Activated T-cell treated with anti-CD3 and anti-CD28 coated beads for 48 hours (primary cell): Measurements from ENCODE around the gene TCP10L.
A peak's percentile ranks its signal among the peaks of the same experiment; 100 is the strongest.
"Not testable (repeated sequence)": the region's sequence is repeated elsewhere in the genome, so short reads cannot be mapped to it uniquely, and the experiment has no call there.

Source experiments
- DNase-seq: peaks from one replicate; pipeline ENCODE4 v3.0.0-alpha.2; 2020; ENCODE audit warnings: low read depth

Gene TCP10L, protein sequence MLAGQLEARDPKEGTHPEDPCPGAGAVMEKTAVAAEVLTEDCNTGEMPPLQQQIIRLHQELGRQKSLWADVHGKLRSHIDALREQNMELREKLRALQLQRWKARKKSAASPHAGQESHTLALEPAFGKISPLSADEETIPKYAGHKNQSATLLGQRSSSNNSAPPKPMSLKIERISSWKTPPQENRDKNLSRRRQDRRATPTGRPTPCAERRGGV

DNA sequence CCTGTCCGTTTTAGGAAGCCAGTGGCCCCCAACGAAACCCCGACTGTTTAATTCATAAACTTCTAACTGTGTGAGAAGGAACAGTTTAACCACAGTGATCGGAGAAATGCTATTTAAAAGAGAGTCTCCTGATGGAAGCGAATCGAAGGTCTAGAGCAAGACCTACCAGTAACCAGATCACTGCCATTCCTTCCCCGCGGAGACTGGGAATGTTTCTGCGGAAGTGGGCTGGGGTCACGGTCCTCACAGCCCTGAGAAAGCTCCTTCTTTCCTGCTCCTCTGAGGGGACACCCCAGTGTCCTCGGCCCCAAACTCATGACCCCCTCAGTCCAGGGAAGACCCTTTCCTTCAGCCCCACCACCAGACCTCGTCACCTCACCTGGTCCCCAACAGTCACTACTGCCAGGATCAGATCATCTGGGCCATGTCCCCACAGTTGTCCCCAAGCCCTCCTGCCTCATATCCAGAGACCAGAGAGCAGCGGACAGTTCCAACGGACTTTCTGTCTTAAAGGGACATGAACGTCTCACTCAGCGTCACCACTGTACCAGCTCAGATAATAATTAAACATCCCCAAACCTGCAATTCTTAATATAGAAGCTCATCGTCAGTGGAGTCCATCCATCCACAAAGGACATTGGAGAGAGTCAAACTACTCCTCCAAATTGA, at the start of gene TCP10L:
TSS of gene TCP10L (minus strand) at position 482 of the 669 bp plus-strand sequence. CDS start 1,219 bp downstream, outside the sequence.
- DNase-seq: no peak

DNA sequence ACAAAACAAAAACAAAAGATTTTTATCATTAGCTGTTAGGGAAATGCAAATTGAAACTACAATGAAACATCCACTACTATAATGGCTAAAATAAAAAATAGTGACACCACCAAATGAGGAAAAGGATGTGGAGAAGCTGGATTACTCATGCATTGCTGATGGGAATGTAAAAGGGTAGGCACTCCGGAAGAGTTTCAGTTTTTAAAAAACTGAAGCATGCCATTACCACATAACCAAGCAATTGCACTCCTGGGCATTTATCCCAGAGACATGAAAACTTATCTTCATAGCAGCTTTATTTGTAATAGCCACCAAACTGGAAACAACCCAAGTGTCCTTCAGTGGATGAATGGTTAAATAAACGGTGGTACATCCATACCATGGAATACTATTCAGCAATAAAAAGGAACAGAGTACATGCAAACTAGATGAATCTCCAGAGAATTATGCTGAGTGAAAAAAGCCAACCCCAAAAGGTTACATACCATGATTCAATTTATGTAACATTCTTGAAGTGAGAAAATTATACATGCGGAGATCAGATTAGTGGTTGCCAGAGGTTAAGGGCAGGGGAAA, 41.4 kb upstream of the TCP10L start:
- no peak for DNase-seq

DNA sequence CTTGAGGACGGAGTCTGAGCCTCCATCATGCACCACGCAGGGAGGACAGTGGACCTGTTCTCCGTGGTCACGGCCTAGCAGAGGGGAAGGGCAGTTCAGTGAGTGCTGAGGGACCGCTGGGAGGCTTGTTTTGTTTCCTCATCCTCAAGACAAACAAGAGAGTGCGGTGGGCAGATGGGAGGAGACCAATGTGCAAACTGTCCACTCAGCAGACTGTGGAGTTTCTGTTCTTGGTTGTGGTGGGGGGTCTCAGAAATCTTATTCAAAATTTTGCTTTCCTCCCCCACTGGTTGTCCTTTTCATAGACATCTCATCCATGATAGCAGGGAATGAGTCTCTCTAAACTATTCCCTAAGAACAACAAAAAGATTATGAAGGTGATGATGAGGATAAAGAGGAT, 32.9 kb upstream of the TCP10L start:
- DNase-seq: not testable (repeated sequence)

DNA sequence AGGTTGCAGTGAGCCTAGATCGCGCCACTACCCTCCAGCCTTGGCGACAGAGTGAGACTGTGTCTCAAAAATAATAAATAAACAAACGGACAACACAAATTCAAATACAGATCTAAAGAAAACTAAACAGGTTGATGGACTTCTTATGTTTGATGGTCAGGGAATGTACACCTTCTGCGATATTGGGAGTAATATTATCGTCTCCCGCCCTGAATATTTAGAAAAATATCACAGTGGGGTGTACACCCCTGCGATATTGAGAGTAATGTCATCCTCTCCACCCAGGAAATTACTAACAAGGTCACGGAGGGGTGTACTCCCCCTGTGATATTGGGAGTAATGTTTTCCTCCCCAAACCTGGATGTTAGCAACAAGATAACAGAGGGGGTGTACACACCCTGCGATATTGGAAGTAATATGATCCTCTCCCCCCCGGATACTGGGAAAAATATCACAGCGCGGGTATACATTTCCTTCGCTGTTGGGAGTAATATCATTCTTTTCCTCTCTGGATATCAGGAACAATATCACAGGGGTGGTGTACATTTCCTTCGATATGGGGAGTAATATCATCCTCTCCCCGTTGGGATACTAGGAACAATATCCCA, 28.2 kb upstream of the TCP10L start:
- no peak for DNase-seq

DNA sequence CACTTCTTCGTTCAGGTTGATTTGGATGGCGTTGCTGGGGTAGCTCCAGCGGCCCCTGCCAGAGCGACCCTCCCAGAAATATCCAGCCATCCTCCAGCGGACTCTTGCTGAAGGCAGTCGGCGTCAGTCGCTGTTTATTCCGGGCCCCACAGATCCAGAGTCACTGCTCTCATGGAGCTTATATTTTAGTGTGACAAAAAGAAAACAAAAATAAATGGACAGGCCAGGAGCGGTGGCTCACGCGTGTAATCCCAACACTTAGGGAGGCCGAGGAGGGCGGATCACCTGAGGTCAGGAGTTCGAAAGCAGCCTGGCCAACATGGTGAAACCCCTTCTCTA, 27.6 kb upstream of the TCP10L start:
- no peak for DNase-seq

DNA sequence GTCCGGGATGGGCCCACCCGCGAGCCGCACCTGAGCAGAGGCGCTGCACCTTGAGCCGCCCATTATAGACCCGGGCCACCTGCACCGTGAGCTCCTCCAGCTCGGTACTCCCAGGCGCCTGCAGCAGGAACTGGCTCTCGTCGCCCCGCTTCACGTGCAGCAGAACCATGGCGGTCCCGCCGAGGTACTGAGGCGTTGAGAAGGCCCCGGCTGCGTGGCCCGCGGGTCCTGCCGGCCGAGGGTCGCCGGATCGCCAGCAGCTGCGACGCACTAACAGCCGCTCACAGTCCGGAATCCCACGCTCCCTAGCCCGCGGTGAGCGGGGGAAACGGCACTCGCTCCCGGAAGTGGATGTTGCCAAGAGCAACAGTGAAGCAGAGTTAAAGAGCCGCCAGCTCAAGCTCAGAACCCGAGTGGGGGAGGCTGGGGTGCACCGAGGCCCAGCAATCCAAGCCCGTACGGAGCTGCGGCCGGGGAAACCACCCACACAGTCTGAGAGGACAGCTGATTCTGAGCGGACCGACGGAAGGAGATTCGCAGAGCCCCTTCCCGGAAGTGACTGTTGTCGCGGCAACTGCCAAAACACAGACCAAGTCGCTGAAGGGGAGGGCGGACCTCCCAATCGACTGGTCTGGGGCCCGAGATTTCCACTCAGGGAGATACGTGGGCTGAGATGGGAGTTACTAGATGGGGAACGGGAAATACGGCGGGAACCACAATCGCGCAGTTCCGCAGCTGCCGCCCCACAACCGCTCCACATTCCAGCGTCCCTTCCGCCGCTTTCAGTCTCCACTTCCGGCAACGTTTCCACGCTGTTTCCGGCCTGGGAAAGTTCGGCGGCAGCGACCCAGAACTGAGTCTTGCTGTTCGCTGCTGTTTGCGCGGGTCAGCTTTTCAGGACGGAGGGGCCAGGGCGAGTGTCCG, 27.0 kb upstream of the TCP10L start, which contains the start of gene CFAP298:
TSS of gene CFAP298 (minus strand) at position 303 of the 924 bp plus-strand sequence. CDS start at position 169, 134 bp downstream.
- DNase-seq: peak; percentile 81

DNA sequence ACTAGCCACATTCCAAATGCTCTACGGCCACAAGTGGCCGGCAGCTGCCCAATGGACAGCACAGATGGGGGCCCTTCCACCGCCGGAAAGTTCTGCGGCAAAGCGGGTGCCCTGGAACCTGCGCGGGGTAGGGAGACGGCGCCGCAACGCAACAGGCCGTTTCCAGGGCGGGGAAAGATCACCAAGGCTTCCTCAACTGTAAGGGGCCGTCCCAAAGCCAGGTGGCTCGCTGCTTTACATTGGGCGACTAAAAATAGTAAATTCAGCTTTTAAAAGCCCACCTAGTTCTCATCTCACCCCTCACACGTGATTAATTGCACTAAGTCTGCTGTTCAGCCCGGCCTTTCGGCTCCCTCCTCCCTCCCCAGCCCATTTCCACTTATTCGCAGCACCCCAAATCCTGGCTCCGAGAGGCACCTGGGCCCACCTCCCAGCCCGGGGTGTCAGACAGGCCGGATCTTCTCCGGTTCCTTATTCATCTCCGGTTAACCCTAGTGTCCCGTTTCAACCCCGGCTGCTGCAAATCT, 26.2 kb upstream of the TCP10L start:
- peak; percentile 33 for DNase-seq

DNA sequence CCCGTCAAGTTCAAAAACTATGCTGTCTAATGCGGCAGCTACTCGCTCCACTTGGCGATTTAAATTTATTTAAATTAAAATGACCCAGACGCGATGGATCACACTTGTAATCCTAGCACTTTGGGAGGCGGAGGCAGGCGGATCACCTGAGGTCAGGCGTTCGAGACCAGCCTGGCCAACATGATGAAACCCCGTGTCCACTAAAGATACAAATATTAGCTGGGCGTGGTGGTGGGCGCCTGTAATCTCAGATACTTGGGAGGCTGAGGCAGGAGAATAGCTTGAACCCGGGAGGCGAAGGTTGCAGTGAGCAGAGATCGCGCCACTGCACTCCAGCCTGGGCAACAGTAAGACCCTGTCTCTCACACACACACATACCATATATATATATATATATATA, 25.6 kb upstream of the TCP10L start:
- not testable (repeated sequence) for DNase-seq

DNA sequence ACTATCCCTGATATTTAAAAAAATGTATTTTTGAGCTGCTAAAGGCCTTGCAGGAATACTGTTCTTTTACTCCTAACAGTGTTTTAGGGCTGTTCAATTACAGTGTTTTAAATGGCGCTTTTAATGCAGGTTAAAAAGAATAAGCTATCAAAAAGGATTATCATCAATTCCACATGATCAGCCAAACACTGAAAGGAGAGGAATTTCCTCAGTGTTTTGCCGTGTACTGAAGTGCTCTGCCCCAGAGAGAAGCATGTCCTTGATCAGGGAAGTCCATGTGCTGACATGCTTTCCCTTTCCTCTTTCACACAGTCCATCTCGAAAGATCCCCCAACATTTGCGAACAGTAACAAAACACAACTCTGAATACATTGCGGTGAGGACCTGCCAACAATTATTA, 23.5 kb upstream of the TCP10L start:
- DNase-seq: no peak

DNA sequence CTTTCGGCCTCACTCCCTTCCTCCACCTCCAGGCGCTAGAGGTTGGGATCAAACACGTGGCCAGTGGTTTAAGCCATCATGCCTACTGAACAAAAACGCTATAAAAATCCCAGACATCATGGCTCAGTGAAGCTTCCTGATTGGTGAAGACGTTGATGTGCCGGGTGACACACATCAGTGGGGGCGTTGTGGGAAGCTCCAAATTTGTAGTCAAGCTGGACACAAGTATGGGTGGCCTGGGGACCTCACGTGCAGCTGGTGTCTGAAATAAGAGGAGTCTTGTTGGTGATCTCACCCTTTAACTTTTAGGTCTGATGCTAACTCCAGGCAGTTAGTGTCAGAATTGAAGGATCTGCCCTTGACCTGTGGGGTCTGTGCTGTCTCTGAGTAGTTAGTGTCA, 20.1 kb upstream of the TCP10L start:
- DNase-seq: no peak

DNA sequence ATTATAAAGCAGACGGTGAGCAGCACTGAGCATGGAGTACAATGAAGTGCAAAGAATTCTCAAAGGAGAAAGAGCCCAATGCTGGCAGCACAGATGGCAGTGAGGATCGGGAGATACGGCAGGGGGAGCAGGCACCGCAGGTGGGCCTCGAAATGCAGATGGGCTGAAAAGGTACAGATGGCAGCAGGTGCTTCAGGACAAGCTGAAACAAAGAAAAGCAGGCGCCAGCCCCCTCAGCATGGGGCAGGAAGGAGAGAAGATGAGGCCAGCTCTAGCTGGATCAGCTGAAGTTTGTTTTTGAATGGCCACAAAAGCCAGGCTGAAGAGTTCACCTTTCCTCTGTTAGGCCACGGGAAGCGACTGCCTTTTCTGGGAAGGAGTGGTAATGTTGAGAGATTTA, 19.1 kb upstream of the TCP10L start:
- no peak for DNase-seq

DNA sequence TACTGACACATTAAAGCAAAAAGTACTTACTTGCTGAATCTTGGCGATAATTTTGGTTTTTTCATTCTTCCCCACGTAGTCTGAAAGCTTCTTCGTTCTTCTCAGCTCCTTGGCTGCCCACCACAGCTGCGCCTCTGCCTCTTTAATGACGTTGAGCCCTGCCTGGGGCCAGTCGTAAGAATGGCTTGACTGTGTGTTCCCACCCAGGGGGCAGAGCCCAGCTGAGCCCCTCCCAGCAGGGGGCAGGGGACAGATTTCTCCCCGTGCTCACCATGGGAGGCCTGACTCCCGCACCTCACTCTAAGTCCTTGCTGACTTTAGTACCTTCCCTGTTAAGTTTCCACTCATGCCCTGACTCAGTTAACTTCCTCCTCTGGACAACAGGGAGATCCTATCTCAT, 17.8 kb upstream of the TCP10L start:
- DNase-seq: no peak

DNA sequence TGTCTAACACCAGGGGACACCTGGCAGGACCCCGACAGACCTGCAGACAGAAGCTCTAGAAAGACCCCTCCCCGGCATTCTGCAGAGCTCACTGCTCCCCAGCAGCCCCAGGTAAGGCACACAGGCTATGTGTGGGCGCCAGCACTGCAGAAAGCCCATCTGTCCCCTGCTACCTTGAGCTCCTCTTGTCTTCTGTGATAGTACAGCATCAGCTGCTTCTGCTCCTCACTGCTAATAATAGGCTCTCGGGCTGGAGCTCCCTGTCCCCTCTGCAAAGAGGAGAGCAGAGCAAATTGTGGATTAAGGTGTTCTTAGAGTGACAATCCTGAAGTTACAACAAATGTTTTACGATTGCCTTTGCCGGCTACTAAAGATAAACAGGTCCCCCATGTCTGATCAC, 16.8 kb upstream of the TCP10L start:
- no peak for DNase-seq

DNA sequence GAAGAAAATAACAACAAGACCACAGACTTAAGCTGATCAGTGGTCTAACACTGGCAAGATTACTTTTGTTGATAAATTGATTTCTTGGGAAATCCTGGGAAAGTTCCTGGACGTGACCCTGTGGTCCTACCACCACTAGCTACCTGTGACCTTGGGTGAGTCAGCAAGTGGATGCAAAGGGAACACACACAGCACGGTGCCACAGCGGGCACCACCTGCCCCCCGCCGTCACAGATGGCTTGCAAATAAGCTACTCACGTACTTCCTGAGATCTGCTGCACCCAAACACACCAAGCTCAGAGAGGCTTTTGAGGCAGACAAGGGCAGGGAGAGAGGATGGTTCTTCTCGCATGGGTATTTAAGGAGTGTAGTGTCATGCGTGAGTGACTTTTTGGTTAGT, 14.2 kb upstream of the TCP10L start:
- no peak for DNase-seq

DNA sequence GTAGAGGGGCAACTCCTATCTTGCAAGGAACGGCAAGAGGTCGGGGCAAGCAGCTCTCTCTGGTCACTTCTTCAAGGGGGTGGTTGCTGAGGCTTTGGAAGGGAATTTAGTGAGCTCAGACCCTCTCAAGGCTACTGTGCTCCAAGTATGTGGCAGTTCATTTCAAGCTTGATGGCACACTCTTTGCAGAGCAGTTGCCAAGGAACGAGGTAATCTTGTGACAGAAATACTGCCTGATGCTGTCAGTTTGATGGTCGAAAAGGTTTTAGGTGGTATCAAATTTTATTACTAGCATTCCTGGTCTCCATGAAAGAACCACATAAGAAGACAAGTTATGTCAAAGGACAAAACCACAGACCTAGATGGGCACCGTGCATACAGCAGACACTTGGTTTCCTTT, 13.8 kb upstream of the TCP10L start:
- DNase-seq: no peak

DNA sequence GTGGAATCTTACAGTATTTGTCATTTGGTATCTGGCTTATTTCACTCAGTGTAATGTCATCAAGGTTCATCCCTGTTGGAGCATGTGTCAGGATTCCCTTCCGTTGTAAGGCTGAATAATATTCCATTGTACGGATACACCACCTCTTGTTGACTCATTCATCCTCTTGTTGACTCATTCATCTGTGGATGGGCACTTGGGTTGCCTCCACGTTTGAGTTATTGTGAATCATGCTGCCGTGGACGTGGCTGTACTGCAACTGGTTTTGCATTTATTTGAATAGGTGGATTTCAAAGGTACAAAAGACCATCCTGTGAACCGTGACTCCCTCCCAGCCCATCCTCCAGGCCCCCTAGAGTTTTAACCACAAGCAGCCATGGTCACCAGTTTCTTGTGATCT, 11.9 kb upstream of the TCP10L start:
- no peak for DNase-seq

DNA sequence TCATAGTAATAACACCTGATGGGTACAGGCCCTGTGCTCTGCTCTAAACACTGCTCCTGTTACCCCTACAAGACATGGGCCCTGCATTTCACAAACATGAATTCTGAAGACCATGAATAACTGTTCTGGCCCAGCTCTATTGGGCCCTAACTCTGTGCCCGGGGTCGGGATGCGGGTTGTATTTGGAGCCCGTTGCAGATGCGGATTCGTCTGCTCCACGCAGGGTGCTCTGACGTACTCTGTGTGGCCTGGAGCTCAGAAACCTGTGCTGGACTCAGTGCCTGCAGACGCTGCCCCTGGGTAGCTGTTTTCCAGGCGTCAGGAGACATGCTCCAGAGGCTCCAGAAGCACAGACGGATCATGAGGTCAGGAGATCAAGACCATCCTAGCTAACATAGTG, 10.1 kb upstream of the TCP10L start:
- DNase-seq: no peak

DNA sequence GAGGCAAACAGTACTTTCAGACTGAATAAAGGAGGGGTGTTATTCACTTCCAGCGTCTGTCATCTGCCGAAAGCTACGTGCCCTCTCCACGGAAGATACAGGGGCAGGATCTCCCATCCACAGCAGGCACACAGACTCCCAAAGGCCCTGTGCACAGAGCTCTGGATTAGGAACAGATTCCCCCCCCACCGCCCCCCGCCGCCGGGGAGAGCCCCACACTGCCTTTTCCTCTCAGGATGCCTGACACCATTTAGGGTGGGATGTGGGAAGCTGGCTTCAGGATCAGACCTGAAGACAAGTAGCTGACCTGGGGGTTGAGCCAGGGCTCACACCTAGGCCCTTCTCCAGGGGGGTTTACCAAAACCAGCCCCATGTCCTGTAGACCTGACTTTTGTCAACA, 8.4 kb upstream of the TCP10L start:
- no peak for DNase-seq

DNA sequence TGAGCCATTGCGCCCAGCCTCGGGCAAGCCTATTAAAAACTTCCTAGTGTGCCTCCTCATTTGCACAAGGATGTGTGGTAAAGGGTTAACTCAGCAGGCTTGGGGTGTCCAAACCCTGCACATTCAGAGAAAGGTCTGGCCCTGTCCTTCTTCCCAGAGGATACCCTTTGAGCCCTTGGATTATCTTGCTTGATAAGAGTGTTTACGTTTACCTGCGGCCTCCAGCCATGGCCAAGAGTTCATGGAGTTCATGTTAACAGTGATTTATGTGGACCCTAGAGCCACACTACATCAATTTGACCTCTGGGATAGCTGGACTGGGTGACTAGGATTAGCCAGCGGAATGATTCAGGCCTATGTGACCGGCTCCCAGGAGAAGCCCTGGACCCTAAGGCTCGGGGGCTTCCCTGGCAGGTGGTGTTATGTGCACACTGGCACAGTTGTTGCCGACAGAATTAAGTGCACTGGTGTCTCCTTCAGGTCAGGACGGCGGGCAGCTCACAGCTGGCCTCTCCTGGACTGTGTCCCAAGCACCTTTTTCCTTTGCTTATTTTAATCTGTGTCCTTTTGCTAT, 7.7 kb upstream of the TCP10L start:
- DNase-seq: no peak

DNA sequence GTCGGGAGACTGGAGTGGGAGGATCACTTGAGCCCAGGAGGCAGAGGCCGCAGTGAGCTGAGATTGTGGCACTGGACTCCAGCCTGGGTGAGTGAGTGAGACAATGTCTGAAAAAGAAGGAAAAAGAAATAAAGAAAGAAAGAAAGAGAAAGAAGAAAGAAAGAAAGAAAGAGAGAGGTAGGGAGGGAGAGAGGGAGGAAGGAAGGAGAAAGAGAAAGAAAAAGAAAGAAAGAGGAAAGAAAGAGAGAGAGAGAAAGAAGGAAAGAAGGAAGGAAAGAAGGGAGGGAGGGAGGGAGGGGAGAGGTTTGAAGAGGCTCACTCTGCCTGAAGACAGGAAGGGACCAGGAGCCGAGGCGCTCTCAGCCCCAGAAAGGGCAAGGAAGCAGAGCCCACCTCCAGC, 4.8 kb upstream of the TCP10L start:
- DNase-seq: no peak

DNA sequence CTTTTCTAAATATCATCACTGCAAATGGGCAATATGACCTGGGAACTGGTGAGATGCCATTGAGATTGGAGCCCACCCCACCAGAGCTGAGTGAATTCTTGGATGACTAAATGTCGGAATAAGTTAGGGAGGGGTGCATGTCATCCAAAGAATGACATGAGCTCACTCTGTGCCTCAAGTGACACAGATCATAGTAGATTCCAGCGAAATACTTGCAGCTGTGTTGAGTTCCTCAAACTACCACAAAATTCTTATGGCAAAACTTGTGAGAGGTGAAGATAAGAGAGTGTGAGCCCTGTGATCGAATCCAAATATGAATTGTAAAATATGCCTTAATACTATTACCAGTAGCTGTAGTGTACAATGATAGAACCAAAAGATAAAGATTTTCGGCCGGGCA, 2.3 kb upstream of the TCP10L start:
- no peak for DNase-seq

DNA sequence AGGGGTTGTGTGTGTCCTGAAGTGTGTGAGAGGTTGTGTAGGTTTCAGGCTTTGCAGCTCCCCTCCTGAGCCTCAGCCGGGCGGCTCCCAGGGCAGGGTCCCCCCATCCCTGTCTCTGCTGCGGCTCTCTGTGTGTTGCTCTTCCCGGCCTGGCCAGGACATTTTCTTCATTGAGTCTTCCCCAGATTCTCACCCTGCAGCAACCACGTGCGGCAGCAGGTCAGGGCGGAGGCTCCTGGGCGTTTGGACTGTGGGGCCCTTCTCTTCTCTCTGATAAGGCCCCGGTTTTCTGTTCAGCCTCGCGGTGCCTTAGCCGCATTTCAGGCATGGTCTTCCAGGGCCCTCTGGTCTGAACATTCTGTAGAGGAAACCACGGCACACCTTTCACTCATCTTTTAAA, 1.8 kb upstream of the TCP10L start:
- DNase-seq: no peak
